DOHH2 (cell line): ENCODE data around the gene MEX3D.
A peak's percentile ranks its signal among the peaks of the same experiment; 100 is the strongest.

Source experiments
- H3F3A ChIP-seq: fragments of 200-600 bp; sonication (generic), shearing (Covaris generic); 2 replicates; pipeline ENCODE4 v1.6.0; 2016; ENCODE audit warnings: antibody characterized with exemption, mild to moderate bottlenecking; ENCODE audit not compliant: control insufficient read depth, insufficient read depth
- H3K27ac ChIP-seq: fragments of 200-600 bp; sonication (generic); 2 replicates; pipeline ENCODE4 v1.5.1; 2014; ENCODE audit warnings: low read depth, mild to moderate bottlenecking, low read length, moderate library complexity
- H3K27me3 ChIP-seq: fragments of 200-600 bp; sonication (generic); 2 replicates; pipeline ENCODE4 v1.6.1; 2014; ENCODE audit warnings: mild to moderate bottlenecking, low read length, mixed read lengths; ENCODE audit not compliant: control insufficient read depth
- H3K36me3 ChIP-seq: fragments of 200-600 bp; sonication (generic); 2 replicates; pipeline ENCODE4 v1.6.1; 2014; ENCODE audit warnings: mild to moderate bottlenecking, low read length, moderate library complexity, mixed read lengths; ENCODE audit not compliant: control insufficient read depth
- H3K4me1 ChIP-seq: fragments of 200-600 bp; sonication (generic); 2 replicates; pipeline ENCODE4 v1.6.1; 2014; ENCODE audit warnings: mild to moderate bottlenecking, low read length, mixed read lengths; ENCODE audit not compliant: control insufficient read depth
- H3K4me2 ChIP-seq: fragments of 200-600 bp; sonication (generic); 2 replicates; pipeline ENCODE4 v1.6.0; 2014; ENCODE audit warnings: mild to moderate bottlenecking, low read length, moderate library complexity
- H3K4me3 ChIP-seq: fragments of 200-600 bp; sonication (generic); 2 replicates; pipeline ENCODE4 v1.5.1; 2014; ENCODE audit warnings: mild to moderate bottlenecking, low read length, mixed read lengths
- H3K79me2 ChIP-seq: fragments of 200-600 bp; sonication (generic); 2 replicates; pipeline ENCODE4 v1.6.1; 2014; ENCODE audit warnings: mild to moderate bottlenecking, low read length, mixed read lengths; ENCODE audit not compliant: control insufficient read depth
- H3K9me2 ChIP-seq: fragments of 200-600 bp; sonication (generic); replicated peaks from 2 replicates; pipeline ENCODE4 v1.6.1; 2014; ENCODE audit warnings: mild to moderate bottlenecking, low read length, mixed read lengths; ENCODE audit not compliant: control insufficient read depth
- H3K9me3 ChIP-seq: fragments of 200-600 bp; sonication (generic); 2 replicates; pipeline ENCODE4 v1.6.1; 2014; ENCODE audit warnings: antibody characterized with exemption, low read length, mixed read lengths; ENCODE audit not compliant: control insufficient read depth, insufficient read depth
- H4K20me1 ChIP-seq: fragments of 200-600 bp; sonication (generic); 2 replicates; pipeline ENCODE4 v1.6.0; 2014; ENCODE audit warnings: low read depth, mild to moderate bottlenecking, antibody characterized with exemption, low read length, moderate library complexity; ENCODE audit not compliant: control insufficient read depth, insufficient read depth
- CTCF ChIP-seq: fragments of 200-600 bp; sonication (generic); IDR thresholded peaks from one replicate; pipeline ENCODE4 v1.5.1; 2014; ENCODE audit warnings: antibody characterized with exemption, mild to moderate bottlenecking, low read depth, low read length; ENCODE audit not compliant: poor library complexity, severe bottlenecking
- EZH2phosphoT487 ChIP-seq: fragments of 200-600 bp; sonication (generic); IDR thresholded peaks from 2 replicates; pipeline ENCODE4 v1.6.1; 2017; ENCODE audit warnings: borderline replicate concordance, mild to moderate bottlenecking, antibody characterized with exemption, low read length, moderate library complexity, mixed read lengths

MEX3D gene

GRCh38 chr19:1567848-1568227 is 287 bp downstream of the MEX3D start:
- Histone ChIP-seq H3K79me2 (peaks cover 5% of the 10 kb centered on the region; the same call in 1 of the 2 replicates), H3K27ac (no peak overlapping the region), H3K36me3 (no peaks in the 10 kb centered on the region), H3K9me2 (no peaks in the 10 kb centered on the region), H3K27me3 (peaks cover 10% of the 10 kb centered on the region; the same call in 1 of the 2 replicates), H3K4me1 (peaks cover 19% of the 10 kb centered on the region), H3K9me3 (peaks cover 3% of the 10 kb centered on the region; the same call in 1 of the 2 replicates), H4K20me1 (no peaks in the 10 kb centered on the region), H3K4me2 (no peak overlapping the region), H3K4me3 (no peak overlapping the region), H3F3A (peaks cover 7% of the 10 kb centered on the region)
- TF ChIP-seq CTCF (no peak), EZH2phosphoT487 (no peak)

GRCh38 chr19:1567116-1567847 is 843 bp downstream of the MEX3D start:
- Histone ChIP-seq H3F3A (peaks cover 7% of the 10 kb centered on the region), H4K20me1 (no peaks in the 10 kb centered on the region), H3K9me2 (no peaks in the 10 kb centered on the region), H3K27ac (no peak overlapping the region), H3K9me3 (peaks cover 3% of the 10 kb centered on the region; the same call in 1 of the 2 replicates), H3K4me3 (peak overlapping the region; percentile 56), H3K79me2 (peaks cover 5% of the 10 kb centered on the region; the same call in 1 of the 2 replicates), H3K36me3 (no peaks in the 10 kb centered on the region), H3K4me1 (peaks cover 19% of the 10 kb centered on the region), H3K4me2 (peak overlapping the region; percentile 64), H3K27me3 (peaks cover 10% of the 10 kb centered on the region; the same call in 1 of the 2 replicates)
- TF ChIP-seq EZH2phosphoT487 (no peak), CTCF (no peak)

- Histone ChIP-seq H3K79me2 (peaks cover 5% of the 10 kb centered on the region; the same call in 1 of the 2 replicates), H3K9me3 (peaks cover 3% of the 10 kb centered on the region; the same call in 1 of the 2 replicates), H3K4me3 (peak overlapping the region; percentile 56), H3K4me2 (peak overlapping the region; percentile 64), H3F3A (peaks cover 7% of the 10 kb centered on the region), H4K20me1 (no peaks in the 10 kb centered on the region), H3K9me2 (no peaks in the 10 kb centered on the region), H3K36me3 (no peaks in the 10 kb centered on the region), H3K27ac (no peak overlapping the region), H3K4me1 (peaks cover 19% of the 10 kb centered on the region), H3K27me3 (peaks cover 10% of the 10 kb centered on the region; the same call in 1 of the 2 replicates)
- TF ChIP-seq CTCF (no peak), EZH2phosphoT487 (no peak)
These were observed 1.6 kb downstream of the MEX3D start for GRCh38 chr19:1566392-1567115.
